GM23248 (cell line): ENCODE measurements around the gene MAP3K14. TPM values are rescaled to one million over a fixed set of nuclear protein-coding genes. Genes with fewer than 3 reads are reported as not detected.

Experiments
- DNase-seq: peaks from one replicate; pipeline ENCODE4 v3.0.0-alpha.2; 2015
- H2AFZ ChIP-seq: fragments of 200-600 bp; sonication (generic); 2 replicates; pipeline ENCODE4 v1.6.1; 2016; ENCODE audit warnings: antibody characterized with exemption
- H3F3A ChIP-seq: fragments of 200-600 bp; sonication (generic); 2 replicates; pipeline ENCODE4 v1.6.1; 2016; ENCODE audit warnings: mild to moderate bottlenecking, antibody characterized with exemption, mixed run types; ENCODE audit not compliant: insufficient read depth
- H3K27ac ChIP-seq: fragments of 200-600 bp; sonication (generic); 2 replicates; pipeline ENCODE4 v1.5.1; 2016; ENCODE audit warnings: mild to moderate bottlenecking
- H3K27me3 ChIP-seq: fragments of 200-600 bp; sonication (generic); replicated peaks from 2 replicates; pipeline ENCODE4 v1.6.1; 2016; ENCODE audit warnings: mild to moderate bottlenecking; ENCODE audit not compliant: insufficient read depth
- H3K36me3 ChIP-seq: fragments of 200-600 bp; sonication (generic); 2 replicates; pipeline ENCODE4 v1.6.1; 2016; ENCODE audit warnings: low read depth, mild to moderate bottlenecking
- H3K4me1 ChIP-seq: fragments of 200-600 bp; sonication (generic); 2 replicates; pipeline ENCODE4 v1.6.1; 2016; ENCODE audit warnings: mild to moderate bottlenecking; ENCODE audit not compliant: insufficient read depth
- H3K4me2 ChIP-seq: fragments of 200-600 bp; sonication (generic); one replicate; pipeline ENCODE4 v1.6.1; 2016; ENCODE audit warnings: mild to moderate bottlenecking; ENCODE audit not compliant: unreplicated experiment
- H3K4me3 ChIP-seq: fragments of 200-600 bp; sonication (generic); 2 replicates; pipeline ENCODE4 v1.5.1; 2016; ENCODE audit warnings: mild to moderate bottlenecking
- H3K79me2 ChIP-seq: fragments of 200-600 bp; sonication (generic); 2 replicates; pipeline ENCODE4 v1.6.1; 2016; ENCODE audit warnings: mild to moderate bottlenecking; ENCODE audit not compliant: insufficient read depth
- H3K9ac ChIP-seq: fragments of 200-600 bp; sonication (generic); 2 replicates; pipeline ENCODE4 v1.6.1; 2016; ENCODE audit warnings: mild to moderate bottlenecking
- H3K9me2 ChIP-seq: fragments of 200-600 bp; sonication (generic); 2 replicates; pipeline ENCODE4 v1.6.1; 2016; ENCODE audit warnings: mixed run types, mild to moderate bottlenecking, moderate library complexity; ENCODE audit not compliant: insufficient read depth
- H3K9me3 ChIP-seq: fragments of 200-600 bp; sonication (generic); one replicate; pipeline ENCODE4 v1.6.1; 2017; ENCODE audit warnings: low read depth
- H4K20me1 ChIP-seq: fragments of 200-600 bp; sonication (generic); 2 replicates; pipeline ENCODE4 v1.6.0; 2016; ENCODE audit not compliant: insufficient read depth
- EZH2 ChIP-seq: fragments of 200-600 bp; sonication (generic); IDR thresholded peaks from 2 replicates; pipeline ENCODE4 v1.6.1; 2018; ENCODE audit warnings: antibody characterized with exemption, mild to moderate bottlenecking; ENCODE audit not compliant: insufficient read depth, poor library complexity, severe bottlenecking
- EZH2phosphoT487 ChIP-seq: fragments of 200-600 bp; sonication (generic); IDR thresholded peaks from 2 replicates; pipeline ENCODE4 v1.6.1; 2018; ENCODE audit warnings: antibody characterized with exemption, moderate library complexity, mild to moderate bottlenecking, low read depth; ENCODE audit not compliant: insufficient read depth
- WGBS, 2 experiments: methylation state at CpG; one replicate each; pipeline ENCODE4 v1.1.6; 2015 to 2017; ENCODE audit warnings: low lambda C conversion rate in 2 of 2, low coverage in 1 of 2; ENCODE audit errors: missing lambda C conversion rate in 2 of 2; 5-methylcytosine and 5-hydroxymethylcytosine counted together
- in situ Hi-C: fragments of 300-500 bp; cut with MboI; formaldehyde crosslinking; loops from 2 replicates; pipeline ENCODE4 v1.15.0; 2020
- polyA plus RNA-seq: library from polyadenylated mRNA; unstranded; fragments of >200 nt; fragmentation: Nextera tagmentation; extraction: Ambion mirVana; gene quantifications from 2 replicates; pipeline ENCODE4 v1.2.1, GENCODE V29; 2016
- total RNA-seq: library from RNA; depleted of rRNA; stranded (reverse); fragments of >200 nt; shearing (Covaris generic); gene quantifications from 2 replicates; pipeline ENCODE4 v1.2.3, GENCODE V29; 2014

Gene MAP3K14
- total and polyA plus RNA-seq, 2 experiments from 2014 or later, result 3.4 to 4.2 TPM

- Histone ChIP-seq H3K4me1 (peaks cover 16% of the 10 kb centered on the region), H3K4me3 (no peak overlapping the region), H4K20me1 (no peaks in the 10 kb centered on the region), H3F3A (no peaks in the 10 kb centered on the region), H3K4me2 (no peak overlapping the region), H3K79me2 (no peaks in the 10 kb centered on the region), H3K36me3 (no peaks in the 10 kb centered on the region), H2AFZ (no peak overlapping the region), H3K27me3 (no peaks in the 10 kb centered on the region), H3K9ac (no peak overlapping the region), H3K27ac (no peak overlapping the region), H3K9me2 (no peaks in the 10 kb centered on the region), H3K9me3 (no peaks in the 10 kb centered on the region)
- DNase-seq, result peak; percentile 75
- 61 to 63% methylated on average over 20 of the region's 20 CpGs for WGBS, 2 experiments
- in situ Hi-C loops, result no loop called here
- TF ChIP-seq EZH2phosphoT487, result no peak
- TF ChIP-seq EZH2, result no peak
These were observed 81.2 kb downstream of the MAP3K14 start for GRCh38 chr17:45235416-45236281.

- Histone ChIP-seq H3K9me2 (no peaks in the 10 kb centered on the region), H3K4me2 (no peak overlapping the region), H3K4me3 (no peak overlapping the region), H3K9me3 (no peaks in the 10 kb centered on the region), H2AFZ (no peak overlapping the region), H3F3A (no peaks in the 10 kb centered on the region), H3K27ac (no peak overlapping the region), H3K4me1 (peaks cover 18% of the 10 kb centered on the region), H3K9ac (no peak overlapping the region), H4K20me1 (no peaks in the 10 kb centered on the region), H3K27me3 (no peaks in the 10 kb centered on the region), H3K79me2 (no peaks in the 10 kb centered on the region), H3K36me3 (no peaks in the 10 kb centered on the region)
- 52 to 58% methylated on average over 6 of the region's 6 CpGs for WGBS, 2 experiments
- TF ChIP-seq EZH2 (no peak), EZH2phosphoT487 (no peak)
- in situ Hi-C loops, result no loop called here
- DNase-seq, result no peak
These were observed 82.0 kb downstream of the MAP3K14 start for GRCh38 chr17:45234641-45235415.

GRCh38 chr17:45233423-45233924 lies 83.3 kb downstream of the MAP3K14 start:
- Histone ChIP-seq H3F3A (no peaks in the 10 kb centered on the region), H3K36me3 (no peaks in the 10 kb centered on the region), H3K9me2 (no peaks in the 10 kb centered on the region), H4K20me1 (no peaks in the 10 kb centered on the region), H2AFZ (no peak overlapping the region), H3K27ac (no peak overlapping the region), H3K4me3 (no peak overlapping the region), H3K4me2 (no peak overlapping the region), H3K4me1 (peaks cover 27% of the 10 kb centered on the region), H3K9me3 (no peaks in the 10 kb centered on the region), H3K79me2 (no peaks in the 10 kb centered on the region), H3K27me3 (no peaks in the 10 kb centered on the region), H3K9ac (no peak overlapping the region)
- WGBS, 2 experiments, result 80 to 95% methylated on average over 8 of the region's 8 CpGs
- no peak for DNase-seq
- in situ Hi-C loops, result no loop called here
- TF ChIP-seq EZH2phosphoT487 (no peak), EZH2 (no peak)

GRCh38 chr17:45232514-45233422 lies 84.1 kb downstream of the MAP3K14 start:
- no peaks in the 10 kb centered on the region for H3K79me2 ChIP-seq
- no peak overlapping the region for H3K4me2 ChIP-seq
- no peaks in the 10 kb centered on the region for H4K20me1 ChIP-seq
- no peak for TF ChIP-seq EZH2phosphoT487
- no peak for TF ChIP-seq EZH2
- no peaks in the 10 kb centered on the region for H3F3A ChIP-seq
- in situ Hi-C loops, result no loop called here
- no peak for DNase-seq
- no peaks in the 10 kb centered on the region for H3K9me3 ChIP-seq
- H3K27me3 ChIP-seq, result no peaks in the 10 kb centered on the region
- H2AFZ ChIP-seq, result no peak overlapping the region
- H3K9ac ChIP-seq, result no peak overlapping the region
- H3K36me3 ChIP-seq, result no peaks in the 10 kb centered on the region
- WGBS, 2 experiments, result 83 to 85% methylated on average over 9 of the region's 9 CpGs
- H3K4me1 ChIP-seq, result peaks cover 34% of the 10 kb centered on the region
- H3K9me2 ChIP-seq, result no peaks in the 10 kb centered on the region
- H3K27ac ChIP-seq, result no peak overlapping the region
- no peak overlapping the region for H3K4me3 ChIP-seq
